ENCODE results near the gene PRPF8.

Gene PRPF8

GRCh38 chr17:1634841-1635650 is 49.6 kb downstream of the PRPF8 start:
- no peak overlapping the region for H3K4me3 ChIP-seq (ENCODE audit: low read length)
- no peak for TF ChIP-seq CTCF (IDR thresholded peaks at IDR 0.05; ENCODE audit: insufficient read depth, low read depth, low read length, missing control alignments)
- DNase-seq (ENCODE audit: low read depth): no peak

GRCh38 chr17:1630662-1631061 is 54.0 kb downstream of the PRPF8 start:
- no peak for TF ChIP-seq CTCF (IDR thresholded peaks at IDR 0.05; ENCODE audit: insufficient read depth, low read depth, low read length, missing control alignments)
- no peak overlapping the region for H3K4me3 ChIP-seq (ENCODE audit: low read length)
- no peak for DNase-seq (ENCODE audit: low read depth)

- DNase-seq (ENCODE audit: low read depth): peak; percentile 77
- peak overlapping the region; percentile 73 for H3K4me3 ChIP-seq (ENCODE audit: low read length)
- TF ChIP-seq CTCF (IDR thresholded peaks at IDR 0.05; ENCODE audit: insufficient read depth, low read depth, low read length, missing control alignments): peak; percentile 67
These were observed 55.0 kb downstream of the PRPF8 start for GRCh38 chr17:1629504-1630310.

- TF ChIP-seq CTCF (IDR thresholded peaks at IDR 0.05; ENCODE audit: insufficient read depth, low read depth, low read length, missing control alignments): no peak
- peak overlapping the region; percentile 73 for H3K4me3 ChIP-seq (ENCODE audit: low read length)
These were observed 55.7 kb downstream of the PRPF8 start for GRCh38 chr17:1628856-1629503.

GRCh38 chr17:1627982-1628855 is 56.4 kb downstream of the PRPF8 start, which contains the start of gene SLC43A2:
Gene SLC43A2, minus strand, starts transcription at chr17:1628834. Its CDS starts 960 bp downstream, at chr17:1627874.
- TF ChIP-seq CTCF (IDR thresholded peaks at IDR 0.05; ENCODE audit: insufficient read depth, low read depth, low read length, missing control alignments): no peak
- H3K4me3 ChIP-seq (ENCODE audit: low read length): peak within 1 kb of the TSS; percentile 73
- DNase-seq (ENCODE audit: low read depth): peak; percentile 84

More at GRCh38 chr17:1628856-1629503, 55.7 kb downstream of the PRPF8 start:
- DNase-seq (ENCODE audit: low read depth): peak; percentile 93
